Colon (tissue), 2 donors: ENCODE measurements around the gene CALD1.

Experiments used
- FAIRE-seq: peaks from 2 replicates; lab custom pipeline; 2012; peaks lifted over from hg19 to GRCh38; lab: Jason Lieb, UNC
- donor health status: control.
- donor health status: control.

Gene CALD1

DNA sequence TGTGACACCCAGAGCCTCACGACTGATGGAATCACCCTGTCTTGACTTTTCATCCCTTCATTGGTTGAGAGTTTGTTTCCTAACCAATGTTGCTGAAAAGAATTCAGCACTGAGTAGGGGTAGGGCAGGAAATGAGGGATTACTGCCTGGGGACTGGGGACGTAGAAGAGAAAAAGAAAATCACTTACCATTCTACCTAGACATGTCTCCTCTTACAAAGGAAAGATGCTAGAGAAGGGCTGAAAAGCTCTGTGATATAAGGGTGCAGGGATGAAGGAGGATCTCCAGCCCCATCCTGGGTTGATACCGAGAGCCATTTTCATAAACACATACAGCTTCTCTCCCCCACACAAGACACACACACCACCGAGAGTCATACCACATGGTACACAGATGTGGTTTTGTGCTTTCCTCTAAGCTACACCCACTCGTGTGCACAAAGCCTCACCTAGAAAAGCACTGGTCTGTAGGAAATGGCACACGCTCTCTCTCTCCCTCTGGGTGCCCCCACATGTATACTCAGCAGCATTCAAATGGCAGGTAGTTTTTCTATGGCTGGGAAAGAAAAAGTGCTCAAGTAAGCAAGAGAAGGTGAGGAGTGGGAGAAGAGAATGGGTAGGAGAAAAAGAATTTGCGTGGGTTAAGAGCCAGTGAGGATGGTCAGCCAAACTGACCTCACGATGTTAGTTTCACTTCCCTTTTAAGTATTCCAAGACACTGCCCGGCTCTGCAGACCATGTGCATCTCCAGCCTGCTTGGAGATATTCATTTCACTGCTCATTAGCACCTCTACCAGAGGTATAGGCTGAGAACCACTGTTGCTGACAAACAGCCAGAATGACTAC lies 85.8 kb downstream of the CALD1 start:
- FAIRE-seq: no peak

DNA sequence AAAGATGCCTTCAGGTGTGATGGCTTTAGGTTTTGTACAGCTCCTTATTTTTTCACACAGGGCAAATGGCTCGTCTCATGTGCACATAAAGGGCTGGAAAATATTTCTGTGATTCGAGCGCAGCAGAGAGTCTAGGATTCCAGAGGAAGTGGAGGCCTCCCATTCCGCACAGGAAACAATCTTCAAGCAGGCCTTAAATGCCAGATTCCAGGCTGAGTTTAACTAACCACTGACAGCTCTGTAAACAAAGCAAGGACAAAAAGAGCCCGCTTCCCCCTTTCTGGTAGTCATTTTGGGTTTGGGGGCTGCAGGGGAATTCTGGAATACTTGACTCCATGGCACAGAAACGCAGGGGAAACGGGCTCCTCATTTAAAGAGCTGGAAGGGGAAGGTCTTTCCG lies 87.2 kb downstream of the CALD1 start:
- FAIRE-seq: no peak

DNA sequence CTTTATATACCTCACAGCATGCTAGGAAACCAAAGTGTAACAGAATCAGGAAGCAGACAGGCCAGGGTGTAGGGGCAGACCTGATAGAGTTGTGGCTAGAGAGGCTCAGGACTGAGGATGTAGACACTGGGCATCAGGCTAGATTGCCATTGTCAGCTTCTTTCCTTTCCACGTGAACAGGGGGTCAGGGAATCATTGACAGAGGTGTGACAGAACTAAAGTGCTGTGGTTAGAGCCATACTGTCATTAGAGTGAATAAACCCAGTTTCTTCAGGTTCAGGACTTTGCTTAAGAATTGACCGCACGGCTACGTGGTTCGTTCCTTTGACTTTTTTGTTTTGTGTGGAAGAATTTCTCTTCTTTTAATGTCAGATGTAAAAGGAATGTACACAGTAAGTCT lies 90.7 kb downstream of the CALD1 start:
- FAIRE-seq: no peak

DNA sequence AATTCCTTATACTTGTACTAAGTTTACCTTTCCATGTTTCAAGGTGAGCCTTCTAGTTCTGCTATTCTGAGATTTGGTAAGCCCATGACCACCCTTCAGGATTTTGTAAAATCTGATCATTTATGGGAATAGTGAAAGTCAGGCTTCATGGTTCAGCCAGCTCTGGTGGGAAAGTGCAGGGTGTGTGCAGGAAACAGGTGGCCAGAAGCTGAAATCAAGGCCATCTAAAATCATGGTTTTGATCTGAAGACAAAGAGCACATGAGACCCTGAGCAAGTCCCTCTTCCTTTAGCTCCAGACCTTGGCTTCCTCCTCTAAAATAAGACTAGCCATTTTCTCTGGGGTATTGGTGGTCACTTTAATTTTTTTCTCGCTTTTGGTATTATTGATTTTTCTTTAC lies 91.3 kb downstream of the CALD1 start:
- FAIRE-seq: no peak

DNA sequence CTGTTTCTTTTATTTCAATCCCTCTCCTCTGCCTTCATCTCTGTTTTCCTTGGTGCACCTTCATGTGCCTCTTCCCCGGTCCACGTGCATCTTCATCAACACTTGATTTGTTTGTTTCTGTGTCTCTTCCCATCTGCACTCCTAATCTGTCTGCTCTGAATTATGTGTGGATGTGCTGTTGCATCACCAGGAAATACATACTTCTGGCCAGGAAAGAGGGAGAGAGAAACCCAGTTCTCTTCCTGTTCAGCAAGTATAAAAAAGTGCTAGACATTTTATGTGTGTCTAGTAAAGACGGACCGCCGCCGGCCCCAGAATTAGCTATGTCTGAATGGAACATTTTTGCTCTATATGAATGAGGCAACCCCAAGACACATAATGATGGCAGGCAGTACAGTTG lies 93.8 kb downstream of the CALD1 start:
- no peak for FAIRE-seq

DNA sequence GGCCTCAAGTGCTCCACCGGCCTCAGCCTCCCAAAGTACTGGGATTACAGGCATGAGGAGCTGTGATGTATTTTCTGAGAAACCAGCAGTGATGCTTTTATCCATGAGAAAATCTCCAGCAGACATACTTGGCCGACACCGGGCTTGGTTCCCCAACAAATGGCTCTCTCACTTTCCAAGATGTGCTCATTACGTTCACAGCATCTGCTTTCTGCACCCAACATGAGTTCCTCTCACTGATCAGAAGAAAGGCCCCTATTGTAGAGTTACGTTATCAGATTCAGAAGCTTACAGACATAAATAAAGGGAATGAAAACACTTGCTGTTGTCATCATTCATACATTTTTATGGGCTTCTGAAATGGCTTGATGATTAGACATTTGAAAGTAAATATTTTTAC lies 95.0 kb downstream of the CALD1 start:
- no peak for FAIRE-seq

DNA sequence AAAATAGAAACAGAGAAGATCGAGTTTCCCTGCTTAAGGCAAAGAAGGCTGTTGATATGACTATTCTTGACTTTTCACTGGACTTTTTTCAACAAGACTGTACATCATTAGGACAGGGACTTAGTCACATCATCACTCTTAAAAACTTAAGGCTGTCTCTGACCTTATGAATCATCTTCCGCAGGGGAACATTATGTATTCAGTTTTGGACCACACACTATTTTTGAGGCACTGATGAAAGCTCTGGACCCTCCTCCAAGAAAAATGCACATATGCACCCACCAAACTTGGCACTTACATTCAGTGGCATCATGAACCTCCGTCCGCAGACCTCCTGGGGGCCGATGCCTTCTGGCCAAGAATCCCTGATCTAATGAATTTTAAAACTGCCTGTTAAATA lies 96.4 kb downstream of the CALD1 start:
- FAIRE-seq: no peak

DNA sequence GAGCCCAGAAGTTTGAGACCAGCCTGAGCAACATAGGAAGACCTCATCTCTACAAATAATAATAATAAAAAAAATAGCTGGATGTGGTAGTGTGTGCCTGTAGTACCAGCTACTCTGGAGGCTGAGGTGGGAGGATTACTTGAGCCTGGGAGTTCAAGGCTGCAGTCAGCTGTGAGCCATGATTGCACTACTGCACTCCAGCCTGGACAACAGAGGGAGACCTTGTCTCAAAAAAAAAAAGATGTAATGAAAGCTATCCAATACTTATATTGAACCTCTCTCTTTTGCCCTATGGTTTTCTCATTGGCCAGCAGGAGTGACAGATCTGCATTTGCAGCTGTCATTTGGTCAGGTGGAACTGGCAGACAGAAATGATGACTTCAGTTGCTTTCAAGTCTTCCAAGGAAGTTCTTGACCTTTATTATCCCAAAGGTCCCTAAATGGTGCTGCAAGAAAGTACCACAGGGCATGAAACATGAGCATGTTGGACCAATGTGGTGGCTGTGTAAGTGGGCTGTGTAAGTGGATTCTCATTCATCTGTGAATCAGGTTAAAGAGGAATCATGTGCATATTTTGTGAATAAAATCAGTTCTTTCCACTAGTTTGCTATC lies 99.4 kb downstream of the CALD1 start:
- FAIRE-seq: no peak

DNA sequence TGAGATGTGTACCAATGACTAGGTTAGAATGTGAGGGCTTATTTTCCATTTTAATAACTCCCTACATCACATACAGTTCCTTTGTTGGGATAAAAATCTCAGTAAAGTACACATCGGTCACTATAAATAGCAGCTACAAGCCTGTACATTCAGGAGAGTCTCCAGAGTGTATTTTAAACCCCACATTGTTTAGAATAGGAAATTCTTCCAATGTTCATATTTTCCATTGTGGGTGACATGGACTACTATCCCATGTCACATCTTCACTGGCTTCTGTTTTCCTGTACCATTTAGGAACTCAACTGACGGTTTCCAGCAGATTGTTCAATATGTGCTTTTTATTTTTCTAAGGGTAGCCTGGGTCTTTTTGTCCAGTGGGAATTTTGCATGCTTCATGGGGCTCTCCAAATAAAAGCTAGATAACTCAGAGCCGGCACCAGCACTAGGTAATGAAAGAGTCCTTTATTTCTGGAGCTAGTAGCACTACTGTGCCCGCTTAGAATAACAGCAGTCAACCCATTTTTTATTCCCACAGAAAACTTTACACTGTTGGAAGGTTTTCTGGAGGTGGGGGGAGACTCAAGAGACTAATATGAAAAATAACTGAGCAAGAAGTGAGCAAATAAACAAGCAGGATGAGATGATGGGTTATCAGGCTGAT lies 100.5 kb downstream of the CALD1 start:
- no peak for FAIRE-seq

DNA sequence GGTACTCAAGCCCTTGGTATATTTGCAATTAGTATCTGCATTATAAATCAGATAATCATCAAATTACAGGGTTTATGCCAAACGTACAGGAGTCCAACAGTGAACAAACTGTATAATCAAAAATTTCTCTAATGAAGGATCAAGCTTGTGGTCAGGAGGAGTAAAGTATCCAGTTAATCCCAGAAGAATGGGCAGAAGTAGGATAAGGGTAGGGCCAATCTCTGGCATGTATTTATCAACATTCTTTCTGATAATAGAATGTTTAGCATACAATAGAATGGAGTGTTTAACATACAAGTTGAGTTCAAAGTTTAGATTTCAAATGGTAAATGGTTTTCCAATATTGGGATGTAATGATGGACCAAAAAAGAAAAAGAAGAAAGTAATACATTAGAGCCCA lies 103.0 kb downstream of the CALD1 start:
- no peak for FAIRE-seq

DNA sequence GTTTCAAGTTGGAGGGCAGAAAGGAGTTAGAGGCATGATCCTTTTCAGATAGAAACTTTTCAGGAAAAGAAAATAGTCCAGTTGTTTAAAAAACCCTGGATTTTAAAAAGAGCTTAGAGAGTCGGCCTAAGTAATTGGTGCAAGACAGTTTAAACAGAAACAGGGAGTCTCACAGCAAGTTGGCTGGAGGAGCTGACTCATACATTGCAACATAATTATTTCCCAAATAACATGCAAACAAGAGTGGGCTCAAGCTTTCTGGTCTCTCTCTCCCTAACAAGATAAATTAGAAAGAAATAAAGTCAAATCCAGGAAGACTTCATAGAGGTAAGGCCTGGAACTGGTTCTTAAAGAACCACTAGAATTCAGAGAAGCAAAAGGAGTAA lies 106.5 kb downstream of the CALD1 start:
- no peak for FAIRE-seq

DNA sequence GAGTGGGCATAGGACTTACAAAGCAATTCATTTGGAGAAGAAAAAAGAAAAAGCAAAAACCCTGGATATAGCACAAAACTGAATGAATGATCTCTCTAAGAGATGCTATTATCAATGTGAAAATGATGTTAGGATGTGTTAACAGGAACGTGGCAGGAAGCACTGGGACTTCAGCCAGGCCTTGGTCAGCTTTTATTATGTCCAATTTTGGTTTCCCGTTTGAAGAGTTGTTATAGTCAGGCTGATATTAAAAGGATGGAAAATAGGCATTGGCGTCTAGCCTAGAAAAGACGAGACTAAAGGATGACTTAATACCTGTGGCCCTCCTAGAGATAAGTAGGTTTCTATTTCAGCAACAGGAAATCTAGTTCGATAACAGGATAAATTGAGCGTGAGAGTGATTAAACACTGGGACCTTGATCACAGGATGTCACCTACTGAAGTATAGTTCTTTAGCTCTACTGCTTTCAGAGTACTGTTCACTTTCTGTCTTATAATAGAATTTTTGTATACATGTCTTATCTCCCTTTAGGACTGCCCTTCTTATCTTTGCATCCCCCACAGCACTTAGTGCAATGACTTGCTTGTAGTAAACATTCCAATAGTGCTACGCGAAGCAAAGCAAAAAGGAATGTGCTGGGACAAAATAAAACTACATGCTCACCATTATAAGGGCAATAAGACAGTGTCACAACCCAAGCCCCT lies 107.1 kb downstream of the CALD1 start:
- no peak for FAIRE-seq

DNA sequence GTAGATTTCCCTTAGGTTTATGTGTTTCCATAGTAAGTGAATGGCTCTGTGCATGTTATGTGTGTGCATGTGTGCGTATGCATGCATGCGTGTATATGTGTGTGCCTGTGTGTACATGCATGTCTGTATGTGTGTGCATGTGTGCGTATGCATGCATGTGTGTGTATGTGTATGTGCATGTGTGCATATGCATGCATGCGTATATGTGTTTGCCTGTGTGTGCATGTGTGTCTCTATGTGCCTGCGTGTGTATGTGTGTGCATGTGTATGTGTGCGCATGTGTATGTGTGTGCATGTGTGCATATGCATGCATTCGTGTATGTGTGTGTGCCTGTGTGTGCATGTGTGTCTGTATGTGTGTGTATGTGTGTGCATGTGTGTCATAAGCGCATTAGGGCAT lies 108.1 kb downstream of the CALD1 start:
- no peak for FAIRE-seq

DNA sequence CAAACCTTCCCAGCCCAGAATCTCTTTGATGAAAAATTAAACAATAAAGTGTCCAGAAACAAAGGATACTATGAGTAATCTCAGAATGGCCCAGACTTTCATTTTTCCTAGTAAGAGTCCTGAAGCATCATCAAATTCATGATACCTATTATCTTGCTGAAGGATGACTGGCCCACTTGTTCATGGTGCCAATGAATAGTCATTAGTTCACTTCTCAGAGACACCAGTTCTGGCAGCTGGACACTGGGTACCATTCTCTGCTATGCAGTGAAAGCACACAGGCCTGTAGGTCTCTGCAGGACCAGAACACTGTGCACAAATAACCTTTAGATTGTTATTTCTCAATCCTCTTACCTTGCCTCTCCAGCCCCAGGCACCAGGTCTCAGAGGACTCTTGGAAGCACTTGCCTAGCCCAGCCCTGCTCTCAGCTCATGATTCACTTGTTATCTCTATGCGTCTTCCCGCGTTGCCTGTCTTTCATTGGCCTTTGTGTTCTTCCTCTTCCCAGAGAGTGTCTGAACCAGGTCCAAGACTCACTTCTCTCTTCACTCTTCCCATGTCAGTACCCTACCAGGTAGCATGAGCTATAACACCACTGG lies 108.8 kb downstream of the CALD1 start:
- no peak for FAIRE-seq

DNA sequence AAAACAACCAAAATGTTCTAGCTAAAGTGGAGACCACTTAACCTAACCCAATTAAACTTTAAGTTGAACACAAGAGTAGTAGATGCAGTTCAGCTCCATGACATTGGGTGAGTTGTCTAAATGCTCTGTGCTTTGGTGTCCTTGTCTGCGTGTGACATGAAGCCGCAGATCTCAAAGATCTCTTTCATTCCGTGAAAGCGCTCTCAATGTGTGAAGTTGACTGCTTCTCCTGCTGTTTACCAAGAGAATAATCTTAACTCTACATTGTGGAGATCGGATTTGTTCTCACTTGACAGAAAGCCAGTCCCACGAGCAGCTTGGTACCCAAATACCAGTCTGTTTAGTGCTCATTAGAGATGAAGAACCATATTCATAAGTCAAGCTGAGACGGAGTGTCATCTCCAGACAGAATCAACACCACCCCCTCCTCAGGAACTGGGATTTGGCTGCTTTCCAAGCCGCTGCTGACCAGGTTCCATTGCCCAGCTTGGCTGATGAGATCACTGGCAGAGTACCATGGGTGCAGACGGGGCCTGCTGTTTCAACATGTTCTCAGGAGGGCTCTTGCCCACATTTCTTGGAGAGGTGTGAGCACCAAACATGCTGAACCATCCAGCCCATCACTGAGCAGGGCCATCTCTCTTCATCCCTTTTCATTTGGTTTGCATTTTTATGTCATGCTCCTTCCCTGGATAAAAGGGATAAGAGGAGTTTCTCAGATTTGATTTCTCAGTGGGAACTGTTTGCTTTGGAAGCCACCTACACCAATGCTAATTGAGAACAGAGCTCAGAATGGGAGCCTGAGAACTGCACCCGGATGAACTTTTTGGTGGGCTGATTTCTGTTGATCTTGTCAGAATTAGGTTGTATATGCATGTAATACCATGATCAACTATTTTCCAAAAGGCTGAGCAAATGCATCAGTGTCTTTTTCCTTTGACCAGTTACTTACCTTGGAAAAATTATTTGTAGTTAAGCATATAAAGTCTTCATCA lies 111.1 kb downstream of the CALD1 start:
- FAIRE-seq: no peak

DNA sequence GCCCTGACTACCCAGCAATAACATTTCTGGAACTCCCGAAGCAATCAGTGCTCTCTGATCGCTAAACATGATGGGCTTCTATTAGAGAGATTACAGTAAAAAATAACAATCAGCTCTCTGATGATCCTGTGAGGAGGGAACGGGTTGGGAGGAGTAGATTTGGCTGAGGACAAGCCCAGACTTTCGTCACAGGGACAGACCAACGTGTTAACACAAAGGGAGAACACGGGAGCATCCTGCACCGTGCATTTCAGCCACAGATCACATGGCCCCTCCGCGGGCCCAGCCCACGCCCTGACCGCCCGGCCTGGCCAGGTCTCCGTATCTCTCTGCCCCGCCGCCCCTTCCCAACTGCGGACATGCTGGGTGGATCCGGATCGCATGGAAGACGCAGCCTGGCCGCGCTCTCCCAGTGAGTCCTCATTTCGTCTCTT lies 111.8 kb downstream of the CALD1 start:
- FAIRE-seq: no peak

DNA sequence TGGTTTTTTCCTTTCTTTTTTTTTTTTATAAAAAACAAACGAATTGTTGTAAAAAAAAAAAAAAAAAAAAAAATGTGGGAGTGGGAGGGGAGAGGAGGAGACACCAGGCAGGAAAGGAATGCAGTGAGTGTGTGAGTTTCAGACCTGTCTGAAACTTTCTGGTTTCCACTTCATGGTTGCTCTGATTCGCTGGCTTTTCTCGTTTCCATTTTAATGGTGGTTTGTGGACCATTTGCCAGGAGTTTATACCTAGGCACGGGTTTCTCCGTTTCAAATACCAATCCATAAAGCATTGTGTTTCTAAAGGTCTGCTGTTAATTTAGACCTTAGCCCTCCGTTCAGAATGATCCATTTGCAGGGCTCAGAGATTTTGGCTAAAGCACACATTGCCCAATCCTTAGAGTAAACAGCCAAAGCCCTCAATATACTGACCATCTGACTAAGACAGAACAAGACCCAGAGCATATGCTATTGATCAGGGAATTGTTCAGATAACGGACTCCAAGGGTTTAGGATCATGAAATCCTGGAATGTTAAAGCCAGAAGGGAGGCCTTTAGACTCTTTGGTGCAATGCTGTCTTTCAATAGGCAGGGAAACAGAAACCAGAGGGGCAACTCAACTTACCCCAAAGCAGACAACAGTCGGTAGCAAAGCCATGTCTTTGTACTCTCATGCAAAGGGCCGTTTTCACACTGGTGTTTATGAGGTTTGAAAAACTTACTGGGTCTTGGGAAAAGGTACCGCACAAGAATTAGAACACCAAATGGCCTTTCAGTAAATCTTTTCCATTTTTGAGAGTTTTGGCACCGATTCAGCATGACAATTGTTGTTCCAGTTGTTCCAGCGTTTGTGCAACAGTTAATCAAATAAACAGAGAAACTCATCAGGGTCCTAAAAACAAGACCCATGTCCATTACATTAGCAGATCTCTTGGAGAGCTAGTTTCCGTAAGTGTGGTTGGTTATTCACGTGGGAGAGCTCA lies 112.6 kb downstream of the CALD1 start:
- FAIRE-seq: no peak

DNA sequence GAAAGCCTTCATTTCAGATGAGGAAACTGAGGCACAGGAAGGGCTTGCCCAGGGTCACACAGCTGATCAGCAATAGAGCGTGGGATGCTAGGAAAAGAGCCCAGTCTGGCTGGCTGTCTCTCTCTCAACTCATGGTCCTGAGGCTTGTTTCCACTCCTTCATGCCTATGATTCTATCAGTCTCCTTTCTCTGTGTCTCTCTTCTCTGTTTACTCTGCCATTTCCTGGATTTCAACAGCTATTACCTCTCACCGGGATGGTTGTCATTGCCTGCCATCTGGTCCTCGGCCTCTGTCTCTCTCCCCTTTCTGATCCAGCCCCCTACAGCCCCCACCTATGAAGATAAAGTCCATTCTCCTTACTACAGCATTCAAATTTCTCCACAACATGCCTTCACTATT lies 113.5 kb downstream of the CALD1 start:
- no peak for FAIRE-seq

DNA sequence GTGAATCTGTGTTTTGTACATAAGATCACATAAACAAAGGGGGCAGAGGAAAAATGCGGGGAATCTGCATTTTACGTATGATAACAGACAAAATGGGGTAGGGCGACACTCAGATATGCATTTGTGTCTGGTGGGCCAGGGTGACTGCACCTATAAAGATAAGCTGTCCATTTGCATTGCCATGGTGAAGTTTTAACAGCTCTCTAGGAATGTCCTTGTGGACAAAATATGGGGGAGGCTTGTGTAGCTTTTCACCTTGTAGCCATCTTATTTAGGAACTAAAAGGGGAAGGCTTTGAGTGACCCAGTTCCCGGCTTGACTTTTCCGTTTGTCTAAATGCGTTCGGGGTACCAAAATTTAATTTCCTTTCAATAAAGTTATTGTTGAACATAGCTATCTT lies 114.5 kb downstream of the CALD1 start:
- no peak for FAIRE-seq

DNA sequence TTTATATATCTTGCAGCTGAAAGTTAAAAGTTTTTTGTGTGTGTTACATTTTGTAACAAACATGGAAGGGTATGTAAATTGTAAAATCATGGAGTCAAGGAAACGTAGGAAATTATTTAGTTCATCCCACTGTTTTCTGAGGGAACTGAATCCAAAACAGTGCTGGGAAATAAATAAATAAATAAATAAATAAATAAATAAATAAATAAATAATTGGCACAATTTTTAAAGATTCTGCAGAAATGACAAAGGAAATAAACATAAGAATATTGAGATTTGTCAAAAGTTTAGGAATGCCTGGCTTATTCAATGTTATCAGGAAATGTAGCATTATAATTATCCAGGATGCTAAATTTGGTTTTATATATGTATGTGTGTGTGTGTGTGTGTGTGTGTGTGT lies 115.5 kb downstream of the CALD1 start:
- no peak for FAIRE-seq
